ENCODE data around the gene GRAP. TPM values are rescaled to one million over a fixed set of nuclear protein-coding genes. Genes with fewer than 3 reads are reported as not detected.

The GRAP gene
- total and polyA plus RNA-seq, 9 of the 15 experiments (the other 6 are each of a cell fraction or from before 2014, with no cell fraction given): 0.07 to 0.41 (median 0.19) TPM; not detected in 5

DNA sequence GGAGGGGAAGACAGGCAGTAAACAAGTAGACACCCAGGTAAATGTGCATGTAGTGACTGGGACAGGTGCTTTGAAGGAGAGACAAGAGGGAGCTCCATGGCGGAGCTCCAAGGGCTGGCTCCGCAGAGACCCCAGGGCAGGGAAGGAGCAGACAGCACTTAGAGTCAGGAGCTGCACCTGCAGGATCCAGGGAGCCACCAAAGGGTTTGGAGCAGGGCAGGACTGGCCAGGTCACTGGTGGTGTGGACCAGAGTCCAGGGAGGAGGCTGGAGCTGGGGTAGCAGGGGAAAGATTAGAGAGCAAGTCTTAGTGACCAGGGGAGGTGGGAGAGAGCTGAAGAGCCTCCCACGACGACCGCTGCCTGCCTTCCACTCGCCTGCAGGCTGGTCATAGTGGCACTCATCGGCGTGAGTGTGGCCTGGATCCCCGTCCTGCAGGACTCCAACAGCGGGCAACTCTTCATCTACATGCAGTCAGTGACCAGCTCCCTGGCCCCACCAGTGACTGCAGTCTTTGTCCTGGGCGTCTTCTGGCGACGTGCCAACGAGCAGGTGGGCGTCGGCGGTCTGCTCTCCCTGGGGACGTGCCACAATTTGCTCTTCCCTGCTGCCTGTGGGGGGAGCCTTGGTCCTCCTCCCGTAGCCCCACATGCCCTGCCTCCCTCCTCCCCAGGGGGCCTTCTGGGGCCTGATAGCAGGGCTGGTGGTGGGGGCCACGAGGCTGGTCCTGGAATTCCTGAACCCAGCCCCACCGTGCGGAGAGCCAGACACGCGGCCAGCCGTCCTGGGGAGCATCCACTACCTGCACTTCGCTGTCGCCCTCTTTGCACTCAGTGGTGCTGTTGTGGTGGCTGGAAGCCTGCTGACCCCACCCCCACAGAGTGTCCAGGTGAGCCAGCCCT, 27.5 kb downstream of the GRAP start:
- Histone ChIP-seq H3K4me3 (no peak overlapping the region), H3K9ac (ENCODE audit: insufficient read depth in 1 of 2, low read depth in 2 of 2, low read length in 2 of 2) (peak overlapping the region in 1 of 2 experiments; percentile 68; a peak in 2 of 4 replicates), H3K4me1 (replicated peaks in 1 of 2; ENCODE audit: control insufficient read depth in 2 of 2, insufficient read depth in 2 of 2, low read length in 2 of 2) (peaks cover 9 to 47% of the 10 kb centered on the region in 2 experiments; a peak in 4 of 5 replicates), H3K9me1 (ENCODE audit: control insufficient read depth, insufficient read depth, low read length) (no peaks in the 10 kb centered on the region), H3K9me3 (replicated peaks; ENCODE audit: control insufficient read depth, insufficient read depth, low read depth, low read length) (no peaks in the 10 kb centered on the region), H3K79me2 (ENCODE audit: control insufficient read depth, insufficient read depth, low read length) (no peaks in the 10 kb centered on the region), H4K20me1 (replicated peaks; ENCODE audit: control insufficient read depth, insufficient read depth, low read length) (no peaks in the 10 kb centered on the region), H3K4me2 (ENCODE audit: insufficient read depth, low read length) (no peak overlapping the region), H2AFZ (ENCODE audit: low read depth, low read length) (peak overlapping the region; percentile 24; the same call in 1 of the 2 replicates), H3K27ac (ENCODE audit: extremely low read depth, low read depth, low read length) (no peak overlapping the region), H3K36me3 (ENCODE audit: control insufficient read depth, insufficient read depth, low read length) (no peaks in the 10 kb centered on the region), H3K27me3 (ENCODE audit: control insufficient read depth in 2 of 2, insufficient read depth in 2 of 2, low read length in 2 of 2) (no peaks in the 10 kb centered on the region)
- 14% methylated on average over 12 of the region's 27 CpGs for WGBS (ENCODE audit: insufficient coverage, low coverage, missing lambda C conversion rate)
- TF ChIP-seq, protein P1, sequence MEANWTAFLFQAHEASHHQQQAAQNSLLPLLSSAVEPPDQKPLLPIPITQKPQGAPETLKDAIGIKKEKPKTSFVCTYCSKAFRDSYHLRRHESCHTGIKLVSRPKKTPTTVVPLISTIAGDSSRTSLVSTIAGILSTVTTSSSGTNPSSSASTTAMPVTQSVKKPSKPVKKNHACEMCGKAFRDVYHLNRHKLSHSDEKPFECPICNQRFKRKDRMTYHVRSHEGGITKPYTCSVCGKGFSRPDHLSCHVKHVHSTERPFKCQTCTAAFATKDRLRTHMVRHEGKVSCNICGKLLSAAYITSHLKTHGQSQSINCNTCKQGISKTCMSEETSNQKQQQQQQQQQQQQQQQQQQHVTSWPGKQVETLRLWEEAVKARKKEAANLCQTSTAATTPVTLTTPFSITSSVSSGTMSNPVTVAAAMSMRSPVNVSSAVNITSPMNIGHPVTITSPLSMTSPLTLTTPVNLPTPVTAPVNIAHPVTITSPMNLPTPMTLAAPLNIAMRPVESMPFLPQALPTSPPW (CRISPR knock-in tag; IDR thresholded peaks at IDR 0.05): 0 out of 2 replicates have a peak, but pooled peaks have one; percentile 16
- TF ChIP-seq NFXL1 (CRISPR knock-in tag; IDR thresholded peaks at IDR 0.05) (no peak), ZBTB7A (IDR thresholded peaks at IDR 0.05; ENCODE audit: borderline replicate concordance, control insufficient read depth, low read depth, low read length) (peak; percentile 52), EGR1 (conservative IDR thresholded peaks at IDR 0.05) (0 out of 2 replicates have a peak, but pooled peaks have one; percentile 29), ZBTB8A (IDR thresholded peaks at IDR 0.05; ENCODE audit: partially characterized antibody) (no peak), PTRF (tag; IDR thresholded peaks at IDR 0.05) (no peak), NFIC (IDR thresholded peaks at IDR 0.05) (peak; percentile 97), NFIX (CRISPR knock-in tag; IDR thresholded peaks at IDR 0.05; ENCODE audit: low read depth) (0 out of 2 replicates have a peak, but pooled peaks have one; percentile 28), CBFA2T3 (IDR thresholded peaks at IDR 0.05) (0 out of 2 replicates have a peak, but pooled peaks have one; percentile 36), SIX5 (IDR thresholded peaks at IDR 0.05; ENCODE audit: borderline replicate concordance in 1 of 2, insufficient read depth in 1 of 2, low read depth in 1 of 2, low read length in 2 of 2) (no peak), ERF (CRISPR knock-in tag; IDR thresholded peaks at IDR 0.05) (no peak), FOXK1 (CRISPR knock-in tag; IDR thresholded peaks at IDR 0.05; ENCODE audit: borderline replicate concordance) (no peak)
- intact Hi-C loops (cut with micrococcal nuclease) (no loop called here), in situ Hi-C loops (cut with MboI) (loop anchor here (5.0 kb wide), 1 partner anchor 42 kb away; no protein-coding TSS in a partner anchor)
- peak; percentile 23; the same call in 1 of the 3 replicates for ATAC-seq
- POLR2A ChIA-PET: no interaction called here
- peak; percentile 42 to 83 (median 66) for DNase-seq (ENCODE audit: extremely low read depth in 1 of 4, low spot score in 3 of 4)
- FAIRE-seq: no peak
- CTCF ChIA-PET (ENCODE audit: low intra/inter-chr PET ratio): no interaction called here
- no TSS peak for BruUV-seq (replicated peaks)

All from K562 (cell line).